Heart left ventricle (tissue), 13 donors: ENCODE results near the gene DPH6.

Source experiments
- POLR2A ChIP-seq, 2 donors: fragments of 450-650 bp; IDR thresholded peaks; one replicate each; pipeline ENCODE4 v1.6.1; 2017; ENCODE audit warnings: antibody characterized with exemption in 2 of 2, mild to moderate bottlenecking in 2 of 2, moderate library complexity in 2 of 2
- TF ChIP-seq, protein P1 (sequence below), 12 donors: fragments of 200-600 bp; sonication (generic) in 4 of 12; IDR thresholded peaks; one replicate each; pipeline versions ENCODE4 v1.5.0 to v1.8.0; 2018 to 2022; ENCODE audit warnings: antibody characterized with exemption in 12 of 12, mild to moderate bottlenecking in 5 of 12
- donor health status: ischemic (EF 13 %, LVEDD 7.1; RV severe dilation, severe dysfunction).
- donor health status: DM: no; HTN: yes; CAD: no.
- donor health status: DM: no; HTN: no; CAD: no.
- donor health status: ischemic (EF 25% LVEDD 6.9; RV normal size, moderate dysfunction).
- donor health status: ischemic (EF 25% LVEDD 5.7; RV mildly dilated, moderate dysfunction).
- donor health status: ischemic (EF 35%, LVEDD 5.7; RV mildly dilated, moderate dysfunction).
- donor health status: nonischemic (EF 11% LVEDD 7.7; RV severe dilation, severe dysfunction).
- donor health status: DM: yes; HTN: yes; CAD: no.
- donor health status: PGD.
- donor health status: ischemic (EF 29% LVEDD 5.4; RV normal size, mild dysfunction).
- donor health status: nonischemic (EF 23%, LVEDD 6.1; RV moderate dilation, normal function).

DNA sequence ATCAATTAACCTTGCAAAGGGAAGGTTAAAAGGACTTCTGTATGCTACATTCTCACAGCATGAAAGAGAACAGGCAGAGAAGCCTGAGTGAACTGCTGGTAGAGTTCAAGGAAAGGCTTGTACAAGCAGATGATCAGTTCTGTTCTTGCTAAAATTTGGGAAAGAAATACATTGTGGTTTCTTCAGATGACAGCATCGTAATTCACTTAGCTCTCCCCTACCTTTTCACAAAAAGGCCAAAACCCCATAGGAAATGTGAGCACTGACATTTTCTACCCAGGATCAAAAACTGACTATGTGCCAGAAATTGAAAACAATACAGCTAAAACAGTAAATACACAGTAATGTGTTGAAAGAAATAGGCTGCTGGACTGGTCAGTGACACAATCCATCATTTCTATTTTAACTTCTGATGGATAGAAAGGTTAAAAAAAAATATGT, 216.4 kb downstream of the DPH6 start:
- TF ChIP-seq, protein P1, sequence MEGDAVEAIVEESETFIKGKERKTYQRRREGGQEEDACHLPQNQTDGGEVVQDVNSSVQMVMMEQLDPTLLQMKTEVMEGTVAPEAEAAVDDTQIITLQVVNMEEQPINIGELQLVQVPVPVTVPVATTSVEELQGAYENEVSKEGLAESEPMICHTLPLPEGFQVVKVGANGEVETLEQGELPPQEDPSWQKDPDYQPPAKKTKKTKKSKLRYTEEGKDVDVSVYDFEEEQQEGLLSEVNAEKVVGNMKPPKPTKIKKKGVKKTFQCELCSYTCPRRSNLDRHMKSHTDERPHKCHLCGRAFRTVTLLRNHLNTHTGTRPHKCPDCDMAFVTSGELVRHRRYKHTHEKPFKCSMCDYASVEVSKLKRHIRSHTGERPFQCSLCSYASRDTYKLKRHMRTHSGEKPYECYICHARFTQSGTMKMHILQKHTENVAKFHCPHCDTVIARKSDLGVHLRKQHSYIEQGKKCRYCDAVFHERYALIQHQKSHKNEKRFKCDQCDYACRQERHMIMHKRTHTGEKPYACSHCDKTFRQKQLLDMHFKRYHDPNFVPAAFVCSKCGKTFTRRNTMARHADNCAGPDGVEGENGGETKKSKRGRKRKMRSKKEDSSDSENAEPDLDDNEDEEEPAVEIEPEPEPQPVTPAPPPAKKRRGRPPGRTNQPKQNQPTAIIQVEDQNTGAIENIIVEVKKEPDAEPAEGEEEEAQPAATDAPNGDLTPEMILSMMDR (IDR thresholded peaks at IDR 0.05) = no peak
- no peak for TF ChIP-seq POLR2A (IDR thresholded peaks at IDR 0.05)
